Hepatocyte (in vitro differentiated cells): Measurements from ENCODE around the gene CRHR1. TPM values are rescaled to one million over a fixed set of nuclear protein-coding genes. Genes with fewer than 3 reads are reported as not detected.

Experiments
- DNase-seq: peaks from one replicate; pipeline ENCODE4 v3.0.0-alpha.2; 2016; ENCODE audit warnings: low spot score
- H2AFZ ChIP-seq: fragments of 200-600 bp; sonication (generic); 2 replicates; pipeline ENCODE4 v1.6.0; 2016; ENCODE audit warnings: antibody characterized with exemption, mild to moderate bottlenecking
- H3K27ac ChIP-seq: fragments of 200-600 bp; sonication (generic); 2 replicates; pipeline ENCODE4 v1.5.1; 2016; ENCODE audit warnings: mild to moderate bottlenecking
- H3K27me3 ChIP-seq: fragments of 200-600 bp; sonication (generic); 2 replicates; pipeline ENCODE4 v1.6.1; 2016
- H3K36me3 ChIP-seq: fragments of 200-600 bp; sonication (generic); replicated peaks from 2 replicates; pipeline ENCODE4 v1.5.1; 2016; ENCODE audit warnings: low read depth; ENCODE audit not compliant: insufficient read depth
- H3K4me1 ChIP-seq: fragments of 200-600 bp; sonication (generic); 2 replicates; pipeline ENCODE4 v1.5.1; 2016; ENCODE audit warnings: mild to moderate bottlenecking, moderate library complexity; ENCODE audit not compliant: insufficient read depth
- H3K4me2 ChIP-seq: fragments of 200-600 bp; sonication (generic); 2 replicates; pipeline ENCODE4 v1.6.0; 2016
- H3K4me3 ChIP-seq: fragments of 200-600 bp; sonication (generic); 2 replicates; pipeline ENCODE4 v1.5.1; 2016; ENCODE audit warnings: mild to moderate bottlenecking
- H3K79me2 ChIP-seq: fragments of 200-600 bp; sonication (generic); 2 replicates; pipeline ENCODE4 v1.6.0; 2017; ENCODE audit warnings: mild to moderate bottlenecking
- H3K9me2 ChIP-seq: fragments of 200-600 bp; sonication (generic); replicated peaks from 2 replicates; pipeline ENCODE4 v1.6.0; 2017; ENCODE audit warnings: mild to moderate bottlenecking; ENCODE audit not compliant: insufficient read depth
- H3K9me3 ChIP-seq: fragments of 200-600 bp; sonication (generic); 2 replicates; pipeline ENCODE4 v1.5.1; 2016; ENCODE audit warnings: low read depth, mild to moderate bottlenecking
- H4K20me1 ChIP-seq: fragments of 200-600 bp; sonication (generic); 2 replicates; pipeline ENCODE4 v1.6.0; 2016; ENCODE audit warnings: mild to moderate bottlenecking; ENCODE audit not compliant: insufficient read depth, poor library complexity, severe bottlenecking
- EZH2 ChIP-seq: fragments of 200-600 bp; sonication (generic); IDR thresholded peaks from 2 replicates; pipeline ENCODE4 v1.6.1; 2016; ENCODE audit warnings: antibody characterized with exemption, mild to moderate bottlenecking, borderline replicate concordance
- EZH2phosphoT487 ChIP-seq: fragments of 200-600 bp; sonication (generic); IDR thresholded peaks from one replicate; pipeline ENCODE4 v1.6.1; 2018; ENCODE audit warnings: antibody characterized with exemption, mild to moderate bottlenecking, low read depth, moderate library complexity; ENCODE audit not compliant: unreplicated experiment, severe bottlenecking
- whole genome bisulfite sequencing: methylation state at CpG from one replicate; pipeline ENCODE4 v1.1.6; 2016; ENCODE audit warnings: low lambda C conversion rate; ENCODE audit errors: missing lambda C conversion rate; 5-methylcytosine and 5-hydroxymethylcytosine counted together
- polyA plus RNA-seq: library from polyadenylated mRNA; unstranded; fragments of >200 nt; fragmentation: Nextera tagmentation; extraction: Ambion mirVana; gene quantifications from 2 replicates; pipeline ENCODE4 v1.2.1, GENCODE V29; 2016
- total RNA-seq: library from RNA; depleted of rRNA; stranded (reverse); fragments of >200 nt; gene quantifications from 2 replicates; pipeline ENCODE4 v1.2.3, GENCODE V29; 2014
- TF ChIP-seq, protein P1 (sequence below): fragments of 200-600 bp; sonication (generic); IDR thresholded peaks from 2 replicates; pipeline ENCODE4 v1.5.1; 2016; ENCODE audit warnings: antibody characterized with exemption, mild to moderate bottlenecking; ENCODE audit not compliant: poor library complexity

CRHR1 gene
- total and polyA plus RNA-seq, 2 experiments from 2014 or later = not detected

DNA sequence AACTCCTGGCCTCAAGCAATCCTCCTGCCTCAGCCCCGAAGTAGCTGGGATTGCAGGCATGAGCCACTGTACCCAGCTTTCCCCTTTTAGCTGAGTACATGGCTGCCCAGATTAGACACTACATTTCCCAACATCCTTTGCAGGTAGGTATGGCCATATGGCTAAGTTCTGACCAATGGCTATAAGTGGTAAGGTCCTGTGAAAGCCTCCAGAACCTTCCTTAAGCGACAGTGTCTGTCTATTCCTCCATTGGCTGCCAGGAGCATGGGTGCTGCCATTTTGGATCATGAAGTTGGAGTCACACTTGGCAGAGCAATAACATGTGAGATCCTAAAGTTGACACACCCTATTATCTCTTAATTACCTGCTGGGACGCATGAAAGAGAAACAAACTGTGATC is 24.4 kb upstream of the CRHR1 start:
- no peak for DNase-seq
- Histone ChIP-seq H3K27ac (no peak overlapping the region), H3K4me2 (no peak overlapping the region), H3K79me2 (no peaks in the 10 kb centered on the region), H3K4me1 (no peaks in the 10 kb centered on the region), H3K9me2 (no peaks in the 10 kb centered on the region), H3K4me3 (no peak overlapping the region), H2AFZ (no peak overlapping the region), H3K27me3 (peaks cover 21% of the 10 kb centered on the region), H4K20me1 (no peaks in the 10 kb centered on the region), H3K36me3 (no peaks in the 10 kb centered on the region), H3K9me3 (no peaks in the 10 kb centered on the region)
- TF ChIP-seq EZH2 = no peak
- TF ChIP-seq, protein P1, sequence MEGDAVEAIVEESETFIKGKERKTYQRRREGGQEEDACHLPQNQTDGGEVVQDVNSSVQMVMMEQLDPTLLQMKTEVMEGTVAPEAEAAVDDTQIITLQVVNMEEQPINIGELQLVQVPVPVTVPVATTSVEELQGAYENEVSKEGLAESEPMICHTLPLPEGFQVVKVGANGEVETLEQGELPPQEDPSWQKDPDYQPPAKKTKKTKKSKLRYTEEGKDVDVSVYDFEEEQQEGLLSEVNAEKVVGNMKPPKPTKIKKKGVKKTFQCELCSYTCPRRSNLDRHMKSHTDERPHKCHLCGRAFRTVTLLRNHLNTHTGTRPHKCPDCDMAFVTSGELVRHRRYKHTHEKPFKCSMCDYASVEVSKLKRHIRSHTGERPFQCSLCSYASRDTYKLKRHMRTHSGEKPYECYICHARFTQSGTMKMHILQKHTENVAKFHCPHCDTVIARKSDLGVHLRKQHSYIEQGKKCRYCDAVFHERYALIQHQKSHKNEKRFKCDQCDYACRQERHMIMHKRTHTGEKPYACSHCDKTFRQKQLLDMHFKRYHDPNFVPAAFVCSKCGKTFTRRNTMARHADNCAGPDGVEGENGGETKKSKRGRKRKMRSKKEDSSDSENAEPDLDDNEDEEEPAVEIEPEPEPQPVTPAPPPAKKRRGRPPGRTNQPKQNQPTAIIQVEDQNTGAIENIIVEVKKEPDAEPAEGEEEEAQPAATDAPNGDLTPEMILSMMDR = no peak
- TF ChIP-seq EZH2phosphoT487 = no peak
- WGBS = 74% methylated on average over 3 of the region's 3 CpGs

DNA sequence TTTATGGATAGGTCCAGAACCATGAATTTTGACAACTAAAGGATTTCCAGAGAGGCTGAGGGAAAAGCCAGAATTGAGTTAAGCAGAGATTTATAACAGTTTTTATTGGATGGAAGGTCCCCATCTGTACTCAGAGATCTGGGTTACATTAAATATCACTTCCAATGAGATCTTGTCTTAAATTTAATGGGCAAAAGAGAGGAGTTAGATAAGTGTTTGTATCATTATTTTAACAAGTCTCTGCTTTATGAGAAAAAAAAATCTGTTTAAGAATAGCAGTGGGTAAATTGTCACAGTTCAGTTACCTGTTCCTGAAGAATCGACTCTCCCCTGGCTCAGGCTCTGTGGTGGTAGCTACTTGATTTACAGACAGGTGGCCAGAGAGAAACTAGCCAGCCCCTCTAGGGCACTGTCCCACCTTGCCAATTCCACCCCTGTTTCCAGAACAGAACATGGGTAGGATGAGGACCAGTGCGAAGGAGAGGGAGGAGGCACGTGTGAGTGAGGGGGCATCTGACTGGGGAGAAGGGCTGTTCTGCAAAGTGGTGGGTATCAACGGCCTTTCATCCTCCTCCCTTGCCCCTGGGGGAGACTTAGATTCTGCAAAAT is 22.1 kb upstream of the CRHR1 start:
- Histone ChIP-seq H3K9me3 (no peaks in the 10 kb centered on the region), H3K4me1 (no peaks in the 10 kb centered on the region), H3K27ac (no peak overlapping the region), H3K27me3 (peaks cover 10% of the 10 kb centered on the region), H3K36me3 (no peaks in the 10 kb centered on the region), H3K4me2 (no peak overlapping the region), H4K20me1 (no peaks in the 10 kb centered on the region), H3K4me3 (no peak overlapping the region), H3K79me2 (no peaks in the 10 kb centered on the region), H3K9me2 (no peaks in the 10 kb centered on the region), H2AFZ (no peak overlapping the region)
- no peak for TF ChIP-seq EZH2phosphoT487
- TF ChIP-seq, protein P1 = no peak
- TF ChIP-seq EZH2 = no peak
- DNase-seq = no peak
- WGBS = 81% methylated on average over 4 of the region's 4 CpGs

DNA sequence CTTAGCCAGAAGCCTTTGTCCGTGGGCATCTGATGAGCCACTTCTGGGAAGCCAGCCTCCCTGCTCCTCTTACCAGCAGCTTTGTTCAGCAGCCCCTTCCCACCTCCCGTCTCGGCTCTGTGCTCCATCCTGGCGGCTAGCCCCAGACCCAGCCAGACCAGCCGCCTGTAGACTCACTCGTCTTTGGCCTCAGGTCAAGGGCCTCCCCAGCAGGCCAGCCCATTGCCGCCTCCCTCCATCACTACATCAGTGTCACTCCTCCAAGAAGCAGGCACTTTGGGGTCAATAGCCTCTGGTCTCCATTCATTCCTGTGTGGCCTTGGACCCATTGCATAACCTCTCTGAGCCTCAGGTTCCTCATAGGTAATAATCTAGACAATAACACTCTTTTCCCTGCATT is 20.9 kb upstream of the CRHR1 start:
- 83% methylated on average over 7 of the region's 7 CpGs for WGBS
- no peak overlapping the region for H3K4me2 ChIP-seq
- H2AFZ ChIP-seq = no peak overlapping the region
- no peaks in the 10 kb centered on the region for H3K36me3 ChIP-seq
- no peaks in the 10 kb centered on the region for H3K79me2 ChIP-seq
- no peaks in the 10 kb centered on the region for H4K20me1 ChIP-seq
- no peaks in the 10 kb centered on the region for H3K9me3 ChIP-seq
- H3K9me2 ChIP-seq = no peaks in the 10 kb centered on the region
- no peak for DNase-seq
- no peak overlapping the region for H3K4me3 ChIP-seq
- TF ChIP-seq EZH2 (no peak), EZH2phosphoT487 (no peak)
- TF ChIP-seq, protein P1 = no peak
- H3K4me1 ChIP-seq = no peaks in the 10 kb centered on the region
- peaks cover 12% of the 10 kb centered on the region for H3K27me3 ChIP-seq
- H3K27ac ChIP-seq = no peak overlapping the region
